Activated CD4-positive, alpha-beta memory T cell treated with anti-CD3 and anti-CD28 coated beads for 36 hours (primary cell): ENCODE data around the gene RIPK4. TPM values are rescaled to one million over a fixed set of nuclear protein-coding genes. Genes with fewer than 3 reads are reported as not detected.
"Not testable (repeated sequence)": the region's sequence is repeated elsewhere in the genome, so short reads cannot be mapped to it uniquely, and the experiment has no call there.

ENCODE experiments used
- CTCF ChIA-PET: fragments of 350-600 bp; sonication (Branson Sonifier 250); formaldehyde crosslinking; loops from one replicate; lab custom pipeline; 2021; ENCODE audit warnings: antibody characterized with exemption, inconsistent platforms; lab: Charles Lee
- POLR2A ChIA-PET: fragments of 350-600 bp; sonication (Branson Sonifier 250); formaldehyde crosslinking; loops from one replicate; lab custom pipeline; 2021; ENCODE audit warnings: antibody characterized with exemption; lab: Charles Lee
- DNase-seq: peaks from one replicate; pipeline ENCODE4 v3.0.0-alpha.2; 2020
- H3K27ac Mint-ChIP-seq: one replicate; pipeline ENCODE4 v1.8.0; 2021; ENCODE audit warnings: mixed read lengths
- H3K27me3 Mint-ChIP-seq: one replicate; pipeline ENCODE4 v1.8.0; 2021; ENCODE audit warnings: mixed read lengths
- H3K36me3 Mint-ChIP-seq: one replicate; pipeline ENCODE4 v1.8.0; 2021; ENCODE audit warnings: mixed read lengths
- H3K4me1 Mint-ChIP-seq: one replicate; pipeline ENCODE4 v1.8.0; 2021; ENCODE audit warnings: low read depth, mixed read lengths
- H3K4me3 Mint-ChIP-seq: one replicate; pipeline ENCODE4 v1.8.0; 2021; ENCODE audit warnings: mild to moderate bottlenecking, mixed read lengths
- H3K9me3 Mint-ChIP-seq: one replicate; pipeline ENCODE4 v1.8.0; 2021; ENCODE audit warnings: mixed read lengths
- intact Hi-C: fragments of 100-400 bp; cut with micrococcal nuclease; formaldehyde crosslinking; loops from one replicate; pipeline ENCODE4 v1.15.1; 2023
- total RNA-seq, 2 experiments: library from RNA; stranded (reverse); gene quantifications; one replicate each; pipeline ENCODE4 v1.2.3, GENCODE V29; 2021

Gene RIPK4
- total RNA-seq, 2 experiments from 2014 or later = 0.10 to 0.24 TPM

- ChIA-PET CTCF (no interaction called here), POLR2A (no interaction called here)
- H3K9me3 Mint-ChIP-seq = peaks cover 3% of the 10 kb centered on the region
- no peak for DNase-seq
- H3K4me1 Mint-ChIP-seq = peaks cover 6% of the 10 kb centered on the region
- no peaks in the 10 kb centered on the region for H3K36me3 Mint-ChIP-seq
- intact Hi-C loops = no loop called here
- H3K4me3 Mint-ChIP-seq = no peak overlapping the region
- H3K27me3 Mint-ChIP-seq = peaks cover 27% of the 10 kb centered on the region
- H3K27ac Mint-ChIP-seq = no peak overlapping the region
These were observed 19.7 kb upstream of the RIPK4 start for GRCh38 chr21:41786509-41786987.

- DNase-seq, POLR2A ChIA-PET, H3K9me3 Mint-ChIP-seq, H3K36me3 Mint-ChIP-seq, H3K4me1 Mint-ChIP-seq, intact Hi-C loops, H3K4me3 Mint-ChIP-seq, H3K27ac Mint-ChIP-seq, CTCF ChIA-PET: not testable (repeated sequence)
- peaks cover 29% of the 10 kb centered on the region for H3K27me3 Mint-ChIP-seq
These were observed 18.4 kb upstream of the RIPK4 start for GRCh38 chr21:41785262-41785661.

- Mint-ChIP-seq H3K9me3 (no peaks in the 10 kb centered on the region), H3K4me3 (no peak overlapping the region), H3K4me1 (peaks cover 6% of the 10 kb centered on the region), H3K27ac (no peak overlapping the region), H3K36me3 (no peaks in the 10 kb centered on the region), H3K27me3 (peaks cover 32% of the 10 kb centered on the region)
- CTCF ChIA-PET = no interaction called here
- intact Hi-C loops = no loop called here
- DNase-seq = no peak
- POLR2A ChIA-PET = interaction anchor here (0.6 to 0.7 kb wide), 2 partner anchors 10 to 291 kb away, joined by 3 read pairs; no protein-coding TSS in a partner anchor
These were observed 17.7 kb upstream of the RIPK4 start for GRCh38 chr21:41784456-41785102.

- no peak for DNase-seq
- peaks cover 39% of the 10 kb centered on the region for H3K27me3 Mint-ChIP-seq
These were observed 16.8 kb upstream of the RIPK4 start for GRCh38 chr21:41783476-41784180.

GRCh38 chr21:41781050-41781410 is 14.2 kb upstream of the RIPK4 start:
- H3K27ac Mint-ChIP-seq = no peak overlapping the region
- ChIA-PET POLR2A (no interaction called here), CTCF (no interaction called here)
- H3K9me3 Mint-ChIP-seq = no peaks in the 10 kb centered on the region
- peaks cover 6% of the 10 kb centered on the region for H3K4me1 Mint-ChIP-seq
- H3K27me3 Mint-ChIP-seq = peaks cover 40% of the 10 kb centered on the region
- intact Hi-C loops = no loop called here
- no peak for DNase-seq
- H3K36me3 Mint-ChIP-seq = no peaks in the 10 kb centered on the region
- H3K4me3 Mint-ChIP-seq = no peak overlapping the region

More at GRCh38 chr21:41783476-41784180, 16.8 kb upstream of the RIPK4 start:
- CTCF ChIA-PET = no interaction called here
- POLR2A ChIA-PET = no interaction called here
- intact Hi-C loops = no loop called here
- peaks cover 6% of the 10 kb centered on the region for H3K4me1 Mint-ChIP-seq
- H3K9me3 Mint-ChIP-seq = no peaks in the 10 kb centered on the region
- H3K4me3 Mint-ChIP-seq = no peak overlapping the region
- H3K36me3 Mint-ChIP-seq = no peaks in the 10 kb centered on the region
- H3K27ac Mint-ChIP-seq = no peak overlapping the region

GRCh38 chr21:41780337-41781049 is 13.6 kb upstream of the RIPK4 start:
- Mint-ChIP-seq H3K27ac (no peak overlapping the region), H3K36me3 (no peaks in the 10 kb centered on the region), H3K27me3 (peaks cover 45% of the 10 kb centered on the region), H3K9me3 (no peaks in the 10 kb centered on the region), H3K4me3 (no peak overlapping the region), H3K4me1 (peaks cover 6% of the 10 kb centered on the region)
- DNase-seq = no peak
- ChIA-PET POLR2A (no interaction called here), CTCF (no interaction called here)
- intact Hi-C loops = no loop called here

- Mint-ChIP-seq H3K27me3 (peaks cover 49% of the 10 kb centered on the region), H3K9me3 (no peaks in the 10 kb centered on the region), H3K36me3 (no peaks in the 10 kb centered on the region), H3K4me3 (no peak overlapping the region), H3K4me1 (peaks cover 6% of the 10 kb centered on the region), H3K27ac (no peak overlapping the region)
- no peak for DNase-seq
- ChIA-PET POLR2A (no interaction called here), CTCF (no interaction called here)
- intact Hi-C loops = no loop called here
These were observed 12.8 kb upstream of the RIPK4 start for GRCh38 chr21:41779659-41780058.

GRCh38 chr21:41778930-41779600 is 12.2 kb upstream of the RIPK4 start:
- Mint-ChIP-seq H3K9me3 (no peaks in the 10 kb centered on the region), H3K36me3 (no peaks in the 10 kb centered on the region), H3K4me1 (peaks cover 6% of the 10 kb centered on the region), H3K4me3 (no peak overlapping the region), H3K27me3 (peaks cover 51% of the 10 kb centered on the region), H3K27ac (no peak overlapping the region)
- ChIA-PET POLR2A (no interaction called here), CTCF (interaction anchor here (1.2 kb wide), 2 partner anchors 167 to 496 kb away, joined by 5 to 8 read pairs; no protein-coding TSS in a partner anchor)
- intact Hi-C loops = no loop called here
- no peak for DNase-seq

- no peak overlapping the region for H3K27ac Mint-ChIP-seq
- intact Hi-C loops = no loop called here
These were observed 11.3 kb upstream of the RIPK4 start for GRCh38 chr21:41777951-41778815.

GRCh38 chr21:41776778-41777177 is 9.9 kb upstream of the RIPK4 start:
- ChIA-PET POLR2A (no interaction called here), CTCF (no interaction called here)
- Mint-ChIP-seq H3K4me3 (no peak overlapping the region), H3K36me3 (no peaks in the 10 kb centered on the region), H3K27ac (no peak overlapping the region), H3K4me1 (no peaks in the 10 kb centered on the region), H3K9me3 (no peaks in the 10 kb centered on the region), H3K27me3 (peaks cover 47% of the 10 kb centered on the region)
- intact Hi-C loops = no loop called here
- no peak for DNase-seq

More at GRCh38 chr21:41777951-41778815, 11.3 kb upstream of the RIPK4 start:
- Mint-ChIP-seq H3K36me3 (no peaks in the 10 kb centered on the region), H3K4me1 (no peaks in the 10 kb centered on the region), H3K27me3 (peaks cover 45% of the 10 kb centered on the region), H3K4me3 (no peak overlapping the region), H3K9me3 (no peaks in the 10 kb centered on the region)
- POLR2A ChIA-PET = interaction anchor here (0.6 kb wide), 1 partner anchor 241 kb away, joined by 3 read pairs; no protein-coding TSS in a partner anchor
- peak; percentile 43 for DNase-seq
- CTCF ChIA-PET = interaction anchor here (1.2 kb wide), 2 partner anchors 166 to 495 kb away, joined by 5 to 8 read pairs; no protein-coding TSS in a partner anchor

- no peaks in the 10 kb centered on the region for H3K9me3 Mint-ChIP-seq
- H3K27ac Mint-ChIP-seq = no peak overlapping the region
- H3K36me3 Mint-ChIP-seq = no peaks in the 10 kb centered on the region
- intact Hi-C loops = no loop called here
- CTCF ChIA-PET = interaction anchor here (0.6 to 1.4 kb wide), 2 partner anchors 42 to 168 kb away, joined by 3 read pairs; no protein-coding TSS in a partner anchor
- POLR2A ChIA-PET = no interaction called here
- no peaks in the 10 kb centered on the region for H3K4me1 Mint-ChIP-seq
- DNase-seq = no peak
- H3K27me3 Mint-ChIP-seq = peaks cover 47% of the 10 kb centered on the region
- H3K4me3 Mint-ChIP-seq = no peak overlapping the region
These were observed 8.3 kb upstream of the RIPK4 start for GRCh38 chr21:41775149-41775472.
